ENCODE data around the gene ICE2.

DNA sequence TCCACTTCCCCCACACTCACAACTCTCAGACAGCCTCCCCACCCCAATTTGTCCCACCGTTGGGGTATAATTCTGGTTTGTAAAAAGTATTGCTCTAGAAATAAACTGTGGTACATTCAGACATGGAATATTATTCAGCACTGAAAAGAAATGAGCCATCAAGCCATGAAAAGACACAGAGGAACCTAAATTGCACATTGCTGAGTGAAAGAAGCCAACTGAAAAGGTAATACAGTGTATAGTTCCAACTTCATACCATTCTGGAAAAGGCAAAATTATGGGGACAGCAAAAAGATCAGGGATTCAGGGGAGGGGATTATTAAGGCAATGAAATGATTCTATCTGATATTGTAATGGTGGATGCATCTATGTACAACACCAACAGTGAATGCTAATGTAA lies 91.6 kb downstream of the ICE2 start:
- TF ChIP-seq, protein P1, sequence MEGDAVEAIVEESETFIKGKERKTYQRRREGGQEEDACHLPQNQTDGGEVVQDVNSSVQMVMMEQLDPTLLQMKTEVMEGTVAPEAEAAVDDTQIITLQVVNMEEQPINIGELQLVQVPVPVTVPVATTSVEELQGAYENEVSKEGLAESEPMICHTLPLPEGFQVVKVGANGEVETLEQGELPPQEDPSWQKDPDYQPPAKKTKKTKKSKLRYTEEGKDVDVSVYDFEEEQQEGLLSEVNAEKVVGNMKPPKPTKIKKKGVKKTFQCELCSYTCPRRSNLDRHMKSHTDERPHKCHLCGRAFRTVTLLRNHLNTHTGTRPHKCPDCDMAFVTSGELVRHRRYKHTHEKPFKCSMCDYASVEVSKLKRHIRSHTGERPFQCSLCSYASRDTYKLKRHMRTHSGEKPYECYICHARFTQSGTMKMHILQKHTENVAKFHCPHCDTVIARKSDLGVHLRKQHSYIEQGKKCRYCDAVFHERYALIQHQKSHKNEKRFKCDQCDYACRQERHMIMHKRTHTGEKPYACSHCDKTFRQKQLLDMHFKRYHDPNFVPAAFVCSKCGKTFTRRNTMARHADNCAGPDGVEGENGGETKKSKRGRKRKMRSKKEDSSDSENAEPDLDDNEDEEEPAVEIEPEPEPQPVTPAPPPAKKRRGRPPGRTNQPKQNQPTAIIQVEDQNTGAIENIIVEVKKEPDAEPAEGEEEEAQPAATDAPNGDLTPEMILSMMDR (IDR thresholded peaks at IDR 0.05) = no peak
- TF ChIP-seq POLR2A (IDR thresholded peaks at IDR 0.05) = no peak

Measured in lower leg skin (tissue), 3 donors.